ENCODE data around the gene NPHP3. TPM values are rescaled to one million over a fixed set of nuclear protein-coding genes. Genes with fewer than 3 reads are reported as not detected.

The NPHP3 gene
- total RNA-seq, 1 experiment from 2014 or later: 10.8 TPM

- Histone ChIP-seq H2BK12ac (ENCODE audit: insufficient read length, low read depth, low read length) (no peak within 1 kb of the TSS), H3K27ac (ENCODE audit: insufficient read length, low read depth, low read length) (no peak within 1 kb of the TSS), H3K9ac (ENCODE audit: extremely low read depth, insufficient read length, low read length) (peak within 1 kb of the TSS; percentile 86), H3K4me1 (ENCODE audit: insufficient read depth, low read length) (no peaks in the 10 kb centered on the region), H4K8ac (replicated peaks; ENCODE audit: insufficient read length, low read depth, low read length) (no peak within 1 kb of the TSS), H3K14ac (ENCODE audit: insufficient read depth, low read length) (peak within 1 kb of the TSS; percentile 87), H2BK5ac (ENCODE audit: insufficient read length, low read length) (no peak within 1 kb of the TSS), H2AK5ac (ENCODE audit: insufficient read length, low read length) (no peak within 1 kb of the TSS), H3K9me3 (ENCODE audit: control insufficient read depth, low read depth, low read length) (no peaks in the 10 kb centered on the region), H2AFZ (ENCODE audit: low read length) (no peak within 1 kb of the TSS), H3K79me2 (ENCODE audit: insufficient read depth, low read length) (peaks cover 6% of the 10 kb centered on the region; the same call in 1 of the 2 replicates), H2BK20ac (ENCODE audit: low read depth, low read length, poor library complexity, severe bottlenecking) (no peak within 1 kb of the TSS), H2BK15ac (ENCODE audit: low read depth, low read length) (no peak within 1 kb of the TSS), H4K20me1 (ENCODE audit: control insufficient read depth, insufficient read depth, insufficient read length) (no peaks in the 10 kb centered on the region), H3K23me2 (ENCODE audit: insufficient read length, low read depth, low read length, poor library complexity, severe bottlenecking) (peaks cover 12% of the 10 kb centered on the region), H3T11ph (ENCODE audit: low read length) (no peak within 1 kb of the TSS), H3K27me3 (ENCODE audit: insufficient read depth, low read length) (no peaks in the 10 kb centered on the region), H3K4me2 (ENCODE audit: insufficient read depth, insufficient read length, low read length) (peak within 1 kb of the TSS; percentile 59), H3K23ac (ENCODE audit: insufficient read length, low read depth, low read length) (no peak within 1 kb of the TSS), H3K18ac (ENCODE audit: insufficient read length, low read depth, low read length) (peak within 1 kb of the TSS; percentile 84), H4K91ac (ENCODE audit: insufficient read length, low read depth, low read length) (no peak within 1 kb of the TSS), H3K79me1 (ENCODE audit: insufficient read depth, low read depth, low read length, poor library complexity, severe bottlenecking) (no peaks in the 10 kb centered on the region), H4K5ac (ENCODE audit: insufficient read length, low read depth, low read length) (peak within 1 kb of the TSS; percentile 11), H3K56ac (ENCODE audit: insufficient read length, low read depth, low read length) (no peak within 1 kb of the TSS), H2BK120ac (ENCODE audit: low read depth, low read length, poor library complexity, severe bottlenecking) (no peak within 1 kb of the TSS), H3K4ac (ENCODE audit: low read depth, low read length) (no peak within 1 kb of the TSS)
- Mint-ChIP-seq H3K36me3 (ENCODE audit: insufficient read depth in 1 of 3, low read depth in 3 of 3) (no peaks in the 10 kb centered on the region; a peak in 1 of 7 replicates), H3K4me1 (peaks cover 14 to 19% of the 10 kb centered on the region in 2 experiments), H3K27me3 (ENCODE audit: low read depth) (no peaks in the 10 kb centered on the region), H3K27ac (peak within 1 kb of the TSS; percentile 92 to 98 (median 98)), H3K9me3 (no peaks in the 10 kb centered on the region), H3K4me3 (peak within 1 kb of the TSS; percentile 95 to 98)
- peak; percentile 76 for DNase-seq
- no CpG with 5 or more reads among the region's 34 CpGs for WGBS (ENCODE audit: extremely low coverage, insufficient read length, low lambda C conversion rate)
- peak; percentile 69 for TF ChIP-seq CTCF (conservative IDR thresholded peaks at IDR 0.05)
Measured at GRCh38 chr3:132659365-132660051, 62.7 kb downstream of the NPHP3 start, which contains the start of gene ACAD11. ACAD11 (minus strand) TSS chr3:132659809; CDS start chr3:132659751, 58 bp downstream.

Data from H9 (cell line).